Measurements from ENCODE around the gene SGTA.

The SGTA gene

GRCh38 chr19:2766594-2767372, 16.3 kb downstream of the SGTA start:
- FAIRE-seq (no peak), DNase-seq (ENCODE audit: insufficient read length, low spot score) (no peak)
- TF ChIP-seq TAF1 (IDR thresholded peaks at IDR 0.05; ENCODE audit: low read depth, low read length) (no peak), SPI1 (IDR thresholded peaks at IDR 0.05; ENCODE audit: low read depth, low read length) (no peak), POU2F2 (IDR thresholded peaks at IDR 0.05; ENCODE audit: low read depth, low read length) (no peak), PAX5 (IDR thresholded peaks at IDR 0.05; ENCODE audit: insufficient read depth, low read length, severe bottlenecking) (no peak), POLR2A (IDR thresholded peaks at IDR 0.05; ENCODE audit: low read depth, low read length) (no peak), POLR2AphosphoS5 (IDR thresholded peaks at IDR 0.05; ENCODE audit: low read depth, low read length) (no peak)

- TF ChIP-seq TAF1 (IDR thresholded peaks at IDR 0.05; ENCODE audit: low read depth, low read length): no peak
- no peak for TF ChIP-seq PAX5 (IDR thresholded peaks at IDR 0.05; ENCODE audit: insufficient read depth, low read length, severe bottlenecking)
- TF ChIP-seq POU2F2 (IDR thresholded peaks at IDR 0.05; ENCODE audit: low read depth, low read length): no peak
- no peak for TF ChIP-seq POLR2AphosphoS5 (IDR thresholded peaks at IDR 0.05; ENCODE audit: low read depth, low read length)
- no peak for FAIRE-seq
Observed at GRCh38 chr19:2765376-2765775, 17.7 kb downstream of the SGTA start.

GRCh38 chr19:2764945-2765344, 18.1 kb downstream of the SGTA start:
- FAIRE-seq (no peak), DNase-seq (ENCODE audit: insufficient read length, low spot score) (no peak)
- no peak for TF ChIP-seq POLR2AphosphoS5 (IDR thresholded peaks at IDR 0.05; ENCODE audit: low read depth, low read length)
- TF ChIP-seq POLR2A (IDR thresholded peaks at IDR 0.05; ENCODE audit: low read depth, low read length): no peak
- TF ChIP-seq POU2F2 (IDR thresholded peaks at IDR 0.05; ENCODE audit: low read depth, low read length): no peak
- no peak for TF ChIP-seq PAX5 (IDR thresholded peaks at IDR 0.05; ENCODE audit: insufficient read depth, low read length, severe bottlenecking)
- no peak for TF ChIP-seq SPI1 (IDR thresholded peaks at IDR 0.05; ENCODE audit: low read depth, low read length)
- TF ChIP-seq TAF1 (IDR thresholded peaks at IDR 0.05; ENCODE audit: low read depth, low read length): no peak

More at GRCh38 chr19:2765376-2765775, 17.7 kb downstream of the SGTA start:
- DNase-seq (ENCODE audit: insufficient read length, low spot score): no peak

- DNase-seq (ENCODE audit: insufficient read length, low spot score) (no peak), FAIRE-seq (no peak)
- TF ChIP-seq SPI1 (IDR thresholded peaks at IDR 0.05; ENCODE audit: low read depth, low read length): no peak
- no peak for TF ChIP-seq PAX5 (IDR thresholded peaks at IDR 0.05; ENCODE audit: insufficient read depth, low read length, severe bottlenecking)
- no peak for TF ChIP-seq POLR2AphosphoS5 (IDR thresholded peaks at IDR 0.05; ENCODE audit: low read depth, low read length)
Observed at GRCh38 chr19:2763687-2764086, 19.4 kb downstream of the SGTA start.

- no peak for DNase-seq (ENCODE audit: insufficient read length, low spot score)
- no peak for FAIRE-seq
- TF ChIP-seq SPI1 (IDR thresholded peaks at IDR 0.05; ENCODE audit: low read depth, low read length): no peak
- no peak for TF ChIP-seq POLR2A (IDR thresholded peaks at IDR 0.05; ENCODE audit: low read depth, low read length)
- no peak for TF ChIP-seq POLR2AphosphoS5 (IDR thresholded peaks at IDR 0.05; ENCODE audit: low read depth, low read length)
- TF ChIP-seq TAF1 (IDR thresholded peaks at IDR 0.05; ENCODE audit: low read depth, low read length): no peak
- TF ChIP-seq POU2F2 (IDR thresholded peaks at IDR 0.05; ENCODE audit: low read depth, low read length): no peak
- no peak for TF ChIP-seq PAX5 (IDR thresholded peaks at IDR 0.05; ENCODE audit: insufficient read depth, low read length, severe bottlenecking)
Observed at GRCh38 chr19:2762783-2763496, 20.1 kb downstream of the SGTA start.

- TF ChIP-seq PAX5 (IDR thresholded peaks at IDR 0.05; ENCODE audit: insufficient read depth, low read length, severe bottlenecking): no peak
- no peak for TF ChIP-seq POLR2A (IDR thresholded peaks at IDR 0.05; ENCODE audit: low read depth, low read length)
- TF ChIP-seq SPI1 (IDR thresholded peaks at IDR 0.05; ENCODE audit: low read depth, low read length): no peak
- FAIRE-seq (no peak), DNase-seq (ENCODE audit: insufficient read length, low spot score) (no peak)
Observed at GRCh38 chr19:2761876-2762782, 20.9 kb downstream of the SGTA start.

- no peak for FAIRE-seq
- DNase-seq (ENCODE audit: insufficient read length, low spot score): no peak
- TF ChIP-seq PAX5 (IDR thresholded peaks at IDR 0.05; ENCODE audit: insufficient read depth, low read length, severe bottlenecking) (no peak), POLR2A (IDR thresholded peaks at IDR 0.05; ENCODE audit: low read depth, low read length) (no peak), TAF1 (IDR thresholded peaks at IDR 0.05; ENCODE audit: low read depth, low read length) (no peak), POLR2AphosphoS5 (IDR thresholded peaks at IDR 0.05; ENCODE audit: low read depth, low read length) (no peak), POU2F2 (IDR thresholded peaks at IDR 0.05; ENCODE audit: low read depth, low read length) (no peak), SPI1 (IDR thresholded peaks at IDR 0.05; ENCODE audit: low read depth, low read length) (no peak)
Observed at GRCh38 chr19:2761309-2761677, 21.8 kb downstream of the SGTA start.

- no peak for FAIRE-seq
- TF ChIP-seq PAX5 (IDR thresholded peaks at IDR 0.05; ENCODE audit: insufficient read depth, low read length, severe bottlenecking): no peak
- TF ChIP-seq SPI1 (IDR thresholded peaks at IDR 0.05; ENCODE audit: low read depth, low read length): no peak
- no peak for TF ChIP-seq POLR2AphosphoS5 (IDR thresholded peaks at IDR 0.05; ENCODE audit: low read depth, low read length)
- no peak for TF ChIP-seq POU2F2 (IDR thresholded peaks at IDR 0.05; ENCODE audit: low read depth, low read length)
- TF ChIP-seq POLR2A (IDR thresholded peaks at IDR 0.05; ENCODE audit: low read depth, low read length): no peak
- no peak for TF ChIP-seq TAF1 (IDR thresholded peaks at IDR 0.05; ENCODE audit: low read depth, low read length)
Observed at GRCh38 chr19:2759965-2760364, 23.1 kb downstream of the SGTA start.

GRCh38 chr19:2759362-2759761, 23.7 kb downstream of the SGTA start:
- no peak for FAIRE-seq

More at GRCh38 chr19:2759965-2760364, 23.1 kb downstream of the SGTA start:
- DNase-seq (ENCODE audit: insufficient read length, low spot score): no peak

More at GRCh38 chr19:2759362-2759761, 23.7 kb downstream of the SGTA start:
- TF ChIP-seq POU2F2 (IDR thresholded peaks at IDR 0.05; ENCODE audit: low read depth, low read length) (no peak), PAX5 (IDR thresholded peaks at IDR 0.05; ENCODE audit: insufficient read depth, low read length, severe bottlenecking) (no peak), POLR2AphosphoS5 (IDR thresholded peaks at IDR 0.05; ENCODE audit: low read depth, low read length) (no peak), TAF1 (IDR thresholded peaks at IDR 0.05; ENCODE audit: low read depth, low read length) (no peak), POLR2A (IDR thresholded peaks at IDR 0.05; ENCODE audit: low read depth, low read length) (no peak), SPI1 (IDR thresholded peaks at IDR 0.05; ENCODE audit: low read depth, low read length) (no peak)
- no peak for DNase-seq (ENCODE audit: insufficient read length, low spot score)

All from GM12891 (cell line).